Lower lobe of right lung (tissue), 2 donors: ENCODE results near the gene SLC5A2. TPM values are rescaled to one million over a fixed set of nuclear protein-coding genes. Genes with fewer than 3 reads are reported as not detected.

Experiments used
- ATAC-seq, 2 donors: fragments of 200-7000 bp; cut with Tn5 transposase; one replicate each; pipeline ENCODE4 v1.9.1; 2020 to 2022; ENCODE audit warnings: mild to moderate bottlenecking in 2 of 2, moderate library complexity in 2 of 2
- DNase-seq: peaks from one replicate; pipeline ENCODE4 v3.0.0-alpha.2; 2020
- H3K27ac ChIP-seq: fragments of 200-600 bp; one replicate; pipeline ENCODE4 v1.8.0; 2022
- H3K27me3 ChIP-seq: fragments of 200-600 bp; one replicate; pipeline ENCODE4 v1.8.0; 2022; ENCODE audit warnings: low read depth
- H3K36me3 ChIP-seq: fragments of 200-600 bp; one replicate; pipeline ENCODE4 v1.8.0; 2022; ENCODE audit warnings: mild to moderate bottlenecking
- H3K4me1 ChIP-seq: fragments of 200-600 bp; one replicate; pipeline ENCODE4 v1.8.0; 2022
- H3K4me3 ChIP-seq: fragments of 200-600 bp; one replicate; pipeline ENCODE4 v1.8.0; 2022; ENCODE audit warnings: mild to moderate bottlenecking
- H3K9me3 ChIP-seq: fragments of 200-600 bp; one replicate; pipeline ENCODE4 v1.8.0; 2022
- intact Hi-C: fragments of 100-400 bp; cut with DNase I; formaldehyde crosslinking; loops from one replicate; pipeline ENCODE4 v1.11.0; 2022
- total RNA-seq: library from RNA; stranded (reverse); fragmentation: NEBNext Ultra II Directional; extraction: Animal tissue kit (Norgen Biotek cat#: 25700); gene quantifications from one replicate; pipeline ENCODE4 v1.2.1, GENCODE V29; 2021
- TF ChIP-seq, protein P1 (sequence below): fragments of 200-600 bp; IDR thresholded peaks from one replicate; pipeline ENCODE4 v1.8.0; 2022; ENCODE audit warnings: antibody characterized with exemption, mild to moderate bottlenecking
- donor health status: DM: no; HTN: yes; CAD: no; lungs with severe emphysema.

Gene SLC5A2
- total RNA-seq, 1 donor from 2014 or later, result 2.0 TPM

GRCh38 chr16:31505483-31505882 lies 22.6 kb downstream of the SLC5A2 start:
- Histone ChIP-seq H3K27ac (no peak overlapping the region), H3K27me3 (no peaks in the 10 kb centered on the region), H3K36me3 (peaks cover 14% of the 10 kb centered on the region), H3K9me3 (no peaks in the 10 kb centered on the region), H3K4me1 (peaks cover 65% of the 10 kb centered on the region), H3K4me3 (no peak overlapping the region)
- intact Hi-C loops, result no loop called here
- TF ChIP-seq, protein P1, sequence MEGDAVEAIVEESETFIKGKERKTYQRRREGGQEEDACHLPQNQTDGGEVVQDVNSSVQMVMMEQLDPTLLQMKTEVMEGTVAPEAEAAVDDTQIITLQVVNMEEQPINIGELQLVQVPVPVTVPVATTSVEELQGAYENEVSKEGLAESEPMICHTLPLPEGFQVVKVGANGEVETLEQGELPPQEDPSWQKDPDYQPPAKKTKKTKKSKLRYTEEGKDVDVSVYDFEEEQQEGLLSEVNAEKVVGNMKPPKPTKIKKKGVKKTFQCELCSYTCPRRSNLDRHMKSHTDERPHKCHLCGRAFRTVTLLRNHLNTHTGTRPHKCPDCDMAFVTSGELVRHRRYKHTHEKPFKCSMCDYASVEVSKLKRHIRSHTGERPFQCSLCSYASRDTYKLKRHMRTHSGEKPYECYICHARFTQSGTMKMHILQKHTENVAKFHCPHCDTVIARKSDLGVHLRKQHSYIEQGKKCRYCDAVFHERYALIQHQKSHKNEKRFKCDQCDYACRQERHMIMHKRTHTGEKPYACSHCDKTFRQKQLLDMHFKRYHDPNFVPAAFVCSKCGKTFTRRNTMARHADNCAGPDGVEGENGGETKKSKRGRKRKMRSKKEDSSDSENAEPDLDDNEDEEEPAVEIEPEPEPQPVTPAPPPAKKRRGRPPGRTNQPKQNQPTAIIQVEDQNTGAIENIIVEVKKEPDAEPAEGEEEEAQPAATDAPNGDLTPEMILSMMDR, result no peak
- ATAC-seq (no peak), DNase-seq (no peak)

- intact Hi-C loops, result no loop called here
- ATAC-seq (no peak), DNase-seq (no peak)
- Histone ChIP-seq H3K27me3 (no peaks in the 10 kb centered on the region), H3K4me1 (peaks cover 49% of the 10 kb centered on the region), H3K27ac (peak overlapping the region; percentile 96), H3K9me3 (no peaks in the 10 kb centered on the region), H3K4me3 (peak overlapping the region; percentile 96), H3K36me3 (peaks cover 14% of the 10 kb centered on the region)
- TF ChIP-seq, protein P1, result no peak
Measured at GRCh38 chr16:31507617-31507928, 24.6 kb downstream of the SLC5A2 start.

DNA sequence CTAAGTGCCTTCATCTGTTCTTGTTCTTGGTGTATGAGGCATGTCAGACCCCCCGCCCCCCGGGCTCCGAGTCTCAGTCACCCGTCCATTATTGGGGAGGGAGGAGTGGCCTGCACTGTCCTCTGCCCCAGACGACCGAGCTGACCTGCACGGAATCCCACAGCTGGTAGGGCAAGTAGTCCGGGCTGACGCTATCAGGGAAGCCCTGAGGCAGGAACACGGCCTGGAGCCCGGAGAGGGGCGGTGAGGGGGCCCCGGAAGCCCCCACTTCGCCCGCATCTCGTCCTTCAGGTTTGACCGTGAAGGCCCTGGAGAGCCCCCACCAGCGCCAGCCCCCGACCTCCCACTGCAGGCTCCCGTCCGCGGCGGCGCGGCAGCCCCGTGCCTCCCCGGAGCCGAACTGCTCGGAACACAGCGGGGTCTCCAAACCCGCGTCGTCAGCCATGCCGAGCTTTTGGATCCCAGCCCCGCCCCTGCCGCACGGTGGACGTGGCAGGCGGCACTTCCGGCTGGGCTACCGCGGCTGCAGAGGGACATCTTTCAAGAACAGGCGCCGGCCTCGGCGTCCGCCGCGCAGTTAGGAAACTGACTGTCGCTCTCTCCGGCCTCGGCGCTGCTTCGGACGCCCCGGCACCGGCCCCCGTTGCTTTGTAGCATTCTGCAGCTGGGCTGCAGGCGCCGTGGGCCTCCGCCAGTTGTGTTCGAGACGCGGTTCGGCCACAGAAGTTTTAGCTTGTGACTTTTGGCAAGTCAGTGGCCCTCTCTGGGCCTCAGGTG lies 25.2 kb downstream of the SLC5A2 start, which contains the start of gene RUSF1:
Gene RUSF1, minus strand, starts transcription at position 463 of the 777 bp plus-strand sequence. Its CDS starts 18 bp downstream, at position 445.
- peak within 1 kb of the TSS; percentile 96 for H3K4me3 ChIP-seq
- no peaks in the 10 kb centered on the region for H3K27me3 ChIP-seq
- H3K4me1 ChIP-seq, result peaks cover 45% of the 10 kb centered on the region
- DNase-seq, result peak; percentile 95
- TF ChIP-seq, protein P1, result no peak
- no peaks in the 10 kb centered on the region for H3K9me3 ChIP-seq
- peak; percentile 95 to 96 for ATAC-seq
- intact Hi-C loops, result no loop called here
- H3K27ac ChIP-seq, result peak within 1 kb of the TSS; percentile 96
- peaks cover 14% of the 10 kb centered on the region for H3K36me3 ChIP-seq

DNA sequence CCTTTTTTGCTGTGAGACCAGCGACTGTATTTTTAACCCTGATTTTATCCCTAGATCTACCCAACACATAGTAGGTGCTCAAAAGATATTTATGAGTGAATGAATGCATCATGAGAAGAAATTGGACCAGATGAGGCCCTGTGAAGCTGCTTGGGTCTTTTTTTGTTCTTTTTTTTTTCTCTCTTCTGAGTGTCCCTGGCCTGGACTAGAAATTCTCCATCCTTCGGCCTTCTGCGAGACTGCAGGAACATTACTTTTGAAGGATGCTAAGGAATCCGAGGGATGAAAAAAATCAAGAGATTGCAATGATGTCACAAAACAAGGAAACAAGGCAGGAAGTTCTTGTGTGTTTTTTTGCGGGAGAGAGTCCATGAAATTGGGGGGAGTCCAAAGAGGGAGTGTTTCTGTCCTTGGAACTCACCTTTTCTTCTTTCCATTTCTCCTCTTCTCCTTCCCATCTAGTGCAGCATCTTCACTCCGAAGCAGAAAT lies 25.8 kb downstream of the SLC5A2 start:
- no peaks in the 10 kb centered on the region for H3K9me3 ChIP-seq
- intact Hi-C loops, result no loop called here
- H3K27ac ChIP-seq, result peak overlapping the region; percentile 96
- H3K4me1 ChIP-seq, result peaks cover 39% of the 10 kb centered on the region
- H3K36me3 ChIP-seq, result peaks cover 14% of the 10 kb centered on the region
- TF ChIP-seq, protein P1, result no peak
- ATAC-seq, result peak in 1 of 2 donors; percentile 10
- peak overlapping the region; percentile 96 for H3K4me3 ChIP-seq
- DNase-seq, result no peak
- H3K27me3 ChIP-seq, result no peaks in the 10 kb centered on the region

DNA sequence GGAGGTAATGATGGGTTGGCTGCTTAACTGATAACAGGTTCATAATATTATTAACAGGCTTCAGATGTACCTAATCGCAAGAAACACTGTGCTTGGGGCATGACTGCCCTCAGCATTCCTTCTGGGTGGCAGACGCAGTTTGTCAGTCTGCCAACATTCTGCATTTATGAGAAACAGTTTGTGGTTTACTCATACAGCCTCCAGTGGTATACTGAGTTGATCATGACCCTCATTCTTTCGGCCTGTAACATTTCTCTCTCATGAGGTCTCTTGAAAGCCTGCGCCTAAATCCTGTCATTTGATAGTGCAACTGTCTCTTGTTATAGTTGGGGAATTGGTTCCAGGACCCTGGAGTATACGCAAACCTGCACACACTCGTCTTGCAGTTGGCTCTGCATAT lies 30.2 kb downstream of the SLC5A2 start:
- no peaks in the 10 kb centered on the region for H3K36me3 ChIP-seq
- TF ChIP-seq, protein P1, result no peak
- intact Hi-C loops, result no loop called here
- H3K27ac ChIP-seq, result no peak overlapping the region
- ATAC-seq, result no peak
- H3K27me3 ChIP-seq, result no peaks in the 10 kb centered on the region
- no peak overlapping the region for H3K4me3 ChIP-seq
- H3K4me1 ChIP-seq, result peaks cover 16% of the 10 kb centered on the region
- DNase-seq, result no peak
- no peaks in the 10 kb centered on the region for H3K9me3 ChIP-seq
